ENCODE measurements around the gene PRKRA.
"Not testable (repeated sequence)": the region's sequence is repeated elsewhere in the genome, so short reads cannot be mapped to it uniquely, and the experiment has no call there.

The PRKRA gene

GRCh38 chr2:178413472-178414265 is 37.3 kb downstream of the PRKRA start:
- DNase-seq (ENCODE audit: low spot score) = peak; percentile 31

- DNase-seq (ENCODE audit: low spot score) = not testable (repeated sequence)
These were observed 38.5 kb downstream of the PRKRA start for GRCh38 chr2:178412453-178412852.

GRCh38 chr2:178412047-178412446 is 38.9 kb downstream of the PRKRA start:
- DNase-seq (ENCODE audit: low spot score) = no peak

- DNase-seq (ENCODE audit: low spot score) = no peak
These were observed 41.7 kb downstream of the PRKRA start for GRCh38 chr2:178409261-178409660.

- DNase-seq (ENCODE audit: low spot score) = peak; percentile 65
These were observed 46.6 kb downstream of the PRKRA start for GRCh38 chr2:178404368-178404767.

GRCh38 chr2:178403671-178404306 is 47.2 kb downstream of the PRKRA start:
- peak; percentile 28 for DNase-seq (ENCODE audit: low spot score)

GRCh38 chr2:178401994-178402437 is 49.0 kb downstream of the PRKRA start:
- DNase-seq (ENCODE audit: low spot score) = no peak

- DNase-seq (ENCODE audit: low spot score) = peak; percentile 73
These were observed 53.9 kb downstream of the PRKRA start for GRCh38 chr2:178397002-178397605.

- no peak for DNase-seq (ENCODE audit: low spot score)
These were observed 54.9 kb downstream of the PRKRA start for GRCh38 chr2:178395941-178396570.

- DNase-seq (ENCODE audit: low spot score) = no peak
These were observed 55.7 kb downstream of the PRKRA start for GRCh38 chr2:178395295-178395694.

- DNase-seq (ENCODE audit: low spot score) = no peak
These were observed 56.1 kb downstream of the PRKRA start for GRCh38 chr2:178394859-178395258.

- DNase-seq (ENCODE audit: low spot score) = no peak
These were observed 58.8 kb downstream of the PRKRA start for GRCh38 chr2:178392215-178392614.

GRCh38 chr2:178391701-178392100 is 59.3 kb downstream of the PRKRA start:
- no peak for DNase-seq (ENCODE audit: low spot score)

GRCh38 chr2:178388287-178388686 is 62.7 kb downstream of the PRKRA start:
- no peak for DNase-seq (ENCODE audit: low spot score)

GRCh38 chr2:178386986-178387597 is 63.9 kb downstream of the PRKRA start:
- DNase-seq (ENCODE audit: low spot score) = no peak

- DNase-seq (ENCODE audit: low spot score) = no peak
These were observed 65.3 kb downstream of the PRKRA start for GRCh38 chr2:178385595-178386148.

- no peak for DNase-seq (ENCODE audit: low spot score)
These were observed 67.3 kb downstream of the PRKRA start for GRCh38 chr2:178383718-178384117.

All from NAMALWA (cell line).